DND-41 (cell line): ENCODE measurements around the gene AKT3.

Experiments
- ATAC-seq: fragments of 200-7000 bp; cut with Tn5 transposase; 3 replicates; pipeline ENCODE4 v1.9.1; 2021; ENCODE audit warnings: low read depth; ENCODE audit not compliant: insufficient read depth
- DNase-seq: peaks from one replicate; pipeline ENCODE4 v3.0.0-alpha.2; 2020
- H2AFZ ChIP-seq: 2 replicates; pipeline ENCODE4 v1.6.0; 2012; ENCODE audit warnings: low read depth, low read length
- H3K27ac ChIP-seq: 2 replicates; pipeline ENCODE4 v1.5.1; 2012; ENCODE audit warnings: low read length, inconsistent platforms
- H3K27me3 ChIP-seq: fragments of 200-600 bp; sonication (generic); 2 replicates; pipeline ENCODE4 v1.6.0; 2012; ENCODE audit warnings: low read length, mild to moderate bottlenecking, inconsistent platforms; ENCODE audit not compliant: insufficient read depth, poor library complexity
- H3K36me3 ChIP-seq: 2 replicates; pipeline ENCODE4 v1.5.1; 2012; ENCODE audit warnings: low read length, inconsistent platforms; ENCODE audit not compliant: insufficient read depth
- H3K4me1 ChIP-seq: 2 replicates; pipeline ENCODE4 v1.5.1; 2012; ENCODE audit warnings: mild to moderate bottlenecking, low read length; ENCODE audit not compliant: insufficient read depth
- H3K4me2 ChIP-seq: 2 replicates; pipeline ENCODE4 v1.6.0; 2012; ENCODE audit warnings: mild to moderate bottlenecking, moderate library complexity, low read length, inconsistent platforms; ENCODE audit not compliant: insufficient read depth
- H3K4me3 ChIP-seq, 2 experiments: fragments of 200-600 bp in 1 of 2; shearing (Covaris generic) in 1 of 2; 2 replicates each; pipeline ENCODE4 v1.5.1; 2012 to 2016; ENCODE audit warnings: inconsistent platforms in 2 of 2, low read length in 2 of 2, mild to moderate bottlenecking in 2 of 2, low read depth in 1 of 2, moderate library complexity in 1 of 2
- H3K79me2 ChIP-seq: 2 replicates; pipeline ENCODE4 v1.6.0; 2012; ENCODE audit warnings: low read length, inconsistent platforms; ENCODE audit not compliant: insufficient read depth
- H3K9ac ChIP-seq: 2 replicates; pipeline ENCODE4 v1.6.0; 2012; ENCODE audit warnings: low read depth, mild to moderate bottlenecking, inconsistent platforms, low read length, moderate library complexity
- H3K9me3 ChIP-seq: 2 replicates; pipeline ENCODE4 v1.5.1; 2012; ENCODE audit warnings: low read length, moderate library complexity, mild to moderate bottlenecking, inconsistent platforms; ENCODE audit not compliant: insufficient read depth, severe bottlenecking
- H4K20me1 ChIP-seq: 2 replicates; pipeline ENCODE4 v1.6.0; 2012; ENCODE audit warnings: low read length; ENCODE audit not compliant: insufficient read depth
- EZH2 ChIP-seq: IDR thresholded peaks from 3 replicates; pipeline ENCODE4 v1.6.1; 2012; ENCODE audit warnings: borderline replicate concordance, low read depth, mild to moderate bottlenecking, moderate library complexity, low read length, inconsistent platforms; ENCODE audit not compliant: severe bottlenecking
- TF ChIP-seq, protein P1 (sequence below): IDR thresholded peaks from 2 replicates; pipeline ENCODE4 v1.5.1; 2012; ENCODE audit warnings: borderline replicate concordance, low read length, moderate library complexity, mild to moderate bottlenecking; ENCODE audit not compliant: poor library complexity, severe bottlenecking; ENCODE audit errors: extremely low read depth

The AKT3 gene

DNA sequence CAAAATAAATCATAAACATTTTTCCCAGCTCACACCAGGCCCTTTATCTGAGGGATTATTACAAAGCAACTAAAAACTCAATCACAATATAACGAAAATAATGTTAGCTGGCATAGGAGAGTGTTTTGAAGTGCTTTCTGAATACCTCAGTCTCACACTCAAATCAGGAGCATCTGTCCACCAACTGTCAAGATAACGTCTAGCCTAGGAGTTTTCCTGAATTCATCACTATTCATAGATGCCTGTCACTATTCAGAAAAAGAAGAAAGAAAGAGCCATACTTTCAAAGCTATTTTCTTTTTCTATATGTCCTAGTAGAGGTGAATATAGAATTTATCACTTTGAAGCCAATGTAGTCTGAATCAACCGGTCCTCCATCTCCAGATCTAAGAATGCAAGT is 127.0 kb downstream of the AKT3 start:
- ATAC-seq = no peak

DNA sequence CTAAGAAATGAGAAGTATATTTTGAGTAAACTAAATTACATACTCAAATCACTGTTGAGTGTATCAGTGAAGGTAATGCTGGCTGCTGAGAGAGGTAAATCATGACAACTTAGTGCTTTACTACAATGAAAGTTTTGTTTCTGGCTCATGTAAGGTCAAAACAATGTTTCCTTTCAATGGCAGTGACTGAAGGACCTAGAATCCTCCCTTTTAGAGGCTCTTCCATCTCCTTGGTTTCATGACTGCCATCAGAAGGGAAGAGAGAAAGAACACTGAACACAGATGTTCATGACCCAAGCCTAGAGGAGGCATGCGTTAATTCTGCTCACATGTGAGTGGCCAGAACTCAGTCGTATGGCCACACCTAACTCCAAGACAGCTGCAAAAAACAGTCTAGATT is 130.6 kb downstream of the AKT3 start:
- Histone ChIP-seq H4K20me1 (no peaks in the 10 kb centered on the region), H3K9ac (no peak overlapping the region), H3K36me3 (no peaks in the 10 kb centered on the region), H3K79me2 (peaks cover 9% of the 10 kb centered on the region; the same call in 1 of the 2 replicates), H3K4me3 (no peak overlapping the region), H3K27me3 (no peaks in the 10 kb centered on the region), H2AFZ (no peak overlapping the region), H3K4me1 (no peaks in the 10 kb centered on the region), H3K4me2 (no peak overlapping the region), H3K27ac (no peak overlapping the region), H3K9me3 (no peaks in the 10 kb centered on the region)
- TF ChIP-seq, protein P1, sequence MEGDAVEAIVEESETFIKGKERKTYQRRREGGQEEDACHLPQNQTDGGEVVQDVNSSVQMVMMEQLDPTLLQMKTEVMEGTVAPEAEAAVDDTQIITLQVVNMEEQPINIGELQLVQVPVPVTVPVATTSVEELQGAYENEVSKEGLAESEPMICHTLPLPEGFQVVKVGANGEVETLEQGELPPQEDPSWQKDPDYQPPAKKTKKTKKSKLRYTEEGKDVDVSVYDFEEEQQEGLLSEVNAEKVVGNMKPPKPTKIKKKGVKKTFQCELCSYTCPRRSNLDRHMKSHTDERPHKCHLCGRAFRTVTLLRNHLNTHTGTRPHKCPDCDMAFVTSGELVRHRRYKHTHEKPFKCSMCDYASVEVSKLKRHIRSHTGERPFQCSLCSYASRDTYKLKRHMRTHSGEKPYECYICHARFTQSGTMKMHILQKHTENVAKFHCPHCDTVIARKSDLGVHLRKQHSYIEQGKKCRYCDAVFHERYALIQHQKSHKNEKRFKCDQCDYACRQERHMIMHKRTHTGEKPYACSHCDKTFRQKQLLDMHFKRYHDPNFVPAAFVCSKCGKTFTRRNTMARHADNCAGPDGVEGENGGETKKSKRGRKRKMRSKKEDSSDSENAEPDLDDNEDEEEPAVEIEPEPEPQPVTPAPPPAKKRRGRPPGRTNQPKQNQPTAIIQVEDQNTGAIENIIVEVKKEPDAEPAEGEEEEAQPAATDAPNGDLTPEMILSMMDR = no peak
- no peak for TF ChIP-seq EZH2
- ATAC-seq (no peak), DNase-seq (no peak)

More for the DNA sequence above, 127.0 kb downstream of the AKT3 start:
- Histone ChIP-seq H3K27ac (no peak overlapping the region), H3K9me3 (no peaks in the 10 kb centered on the region), H3K79me2 (peaks cover 6% of the 10 kb centered on the region; the same call in 1 of the 2 replicates), H3K27me3 (no peaks in the 10 kb centered on the region), H3K4me3 (no peak overlapping the region), H2AFZ (no peak overlapping the region), H3K4me2 (no peak overlapping the region), H3K9ac (no peak overlapping the region), H4K20me1 (0 out of 2 replicates have a peak, but pooled peaks cover 6% of the 10 kb centered on the region), H3K4me1 (no peaks in the 10 kb centered on the region), H3K36me3 (no peaks in the 10 kb centered on the region)
- TF ChIP-seq EZH2 = no peak
- TF ChIP-seq, protein P1 = no peak
- DNase-seq = no peak

GRCh38 chr1:243718893-243719292 is 131.2 kb downstream of the AKT3 start:
- no peak overlapping the region for H3K27ac ChIP-seq
- no peak overlapping the region for H3K4me3 ChIP-seq
- H3K9me3 ChIP-seq = no peaks in the 10 kb centered on the region
- H3K4me2 ChIP-seq = no peak overlapping the region
- no peak for ATAC-seq
- H3K9ac ChIP-seq = no peak overlapping the region
- no peaks in the 10 kb centered on the region for H4K20me1 ChIP-seq
- TF ChIP-seq, protein P1 = no peak
- no peak for TF ChIP-seq EZH2
- H3K4me1 ChIP-seq = no peaks in the 10 kb centered on the region
- peaks cover 9% of the 10 kb centered on the region; the same call in 1 of the 2 replicates for H3K79me2 ChIP-seq
- H3K36me3 ChIP-seq = no peaks in the 10 kb centered on the region
- no peak overlapping the region for H2AFZ ChIP-seq
- DNase-seq = no peak
- no peaks in the 10 kb centered on the region for H3K27me3 ChIP-seq

DNA sequence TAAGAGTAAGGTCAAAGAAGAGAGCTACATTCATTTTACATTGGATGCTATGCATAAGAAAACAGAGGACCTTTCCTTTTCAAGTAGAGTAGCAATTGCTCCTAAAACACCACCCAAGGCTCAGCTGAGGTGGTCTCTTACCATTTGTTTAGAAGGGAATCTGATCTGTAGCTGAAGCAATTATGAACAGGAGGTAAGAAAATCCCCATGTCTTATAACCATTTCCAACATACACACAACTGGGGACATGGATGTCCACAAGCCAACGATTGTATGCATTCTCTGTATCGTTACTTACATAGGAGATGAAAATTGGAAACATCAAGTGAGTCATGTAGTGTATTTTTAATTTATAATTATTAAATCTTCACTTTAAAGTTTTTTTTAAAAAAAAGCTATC is 132.0 kb downstream of the AKT3 start:
- TF ChIP-seq EZH2 = no peak
- TF ChIP-seq, protein P1 = no peak
- H3K36me3 ChIP-seq = no peaks in the 10 kb centered on the region
- H3K4me2 ChIP-seq = no peak overlapping the region
- H3K9ac ChIP-seq = no peak overlapping the region
- H3K27me3 ChIP-seq = no peaks in the 10 kb centered on the region
- H3K27ac ChIP-seq = no peak overlapping the region
- DNase-seq (no peak), ATAC-seq (no peak)
- no peaks in the 10 kb centered on the region for H3K9me3 ChIP-seq
- H4K20me1 ChIP-seq = no peaks in the 10 kb centered on the region
- H3K4me1 ChIP-seq = no peaks in the 10 kb centered on the region
- H3K79me2 ChIP-seq = peaks cover 8% of the 10 kb centered on the region; the same call in 1 of the 2 replicates
- H3K4me3 ChIP-seq = no peak overlapping the region
- H2AFZ ChIP-seq = no peak overlapping the region
